ENCODE measurements around the gene TRIM2.

Gene TRIM2

GRCh38 chr4:153345012-153345981, 141.1 kb downstream of the TRIM2 start:
- no peak for TF ChIP-seq ZNF274 (IDR thresholded peaks at IDR 0.05; ENCODE audit: low read depth, low read length)
- H3K4me3 ChIP-seq (ENCODE audit: low read length) = peak overlapping the region; percentile 81

- no peak for TF ChIP-seq ZNF274 (IDR thresholded peaks at IDR 0.05; ENCODE audit: low read depth, low read length)
- peak overlapping the region; percentile 81 for H3K4me3 ChIP-seq (ENCODE audit: low read length)
Observed at GRCh38 chr4:153346031-153346430, 141.8 kb downstream of the TRIM2 start.

GRCh38 chr4:153346563-153346962, 142.3 kb downstream of the TRIM2 start:
- peak overlapping the region; percentile 21; the same call in 1 of the 2 replicates for H3K4me3 ChIP-seq (ENCODE audit: low read length)
- TF ChIP-seq ZNF274 (IDR thresholded peaks at IDR 0.05; ENCODE audit: low read depth, low read length) = no peak

GRCh38 chr4:153347117-153347516, 142.9 kb downstream of the TRIM2 start:
- no peak overlapping the region; the same call in 1 of the 2 replicates for H3K4me3 ChIP-seq (ENCODE audit: low read length)

GRCh38 chr4:153348006-153348405, 143.8 kb downstream of the TRIM2 start:
- H3K4me3 ChIP-seq (ENCODE audit: low read length) = no peak overlapping the region

More at GRCh38 chr4:153347117-153347516, 142.9 kb downstream of the TRIM2 start:
- no peak for TF ChIP-seq ZNF274 (IDR thresholded peaks at IDR 0.05; ENCODE audit: low read depth, low read length)

GRCh38 chr4:153349206-153349805, 145.1 kb downstream of the TRIM2 start:
- no peak overlapping the region for H3K4me3 ChIP-seq (ENCODE audit: low read length)
- TF ChIP-seq ZNF274 (IDR thresholded peaks at IDR 0.05; ENCODE audit: low read depth, low read length) = no peak

More at GRCh38 chr4:153348006-153348405, 143.8 kb downstream of the TRIM2 start:
- no peak for TF ChIP-seq ZNF274 (IDR thresholded peaks at IDR 0.05; ENCODE audit: low read depth, low read length)

- no peak for TF ChIP-seq ZNF274 (IDR thresholded peaks at IDR 0.05; ENCODE audit: low read depth, low read length)
- no peak overlapping the region for H3K4me3 ChIP-seq (ENCODE audit: low read length)
Observed at GRCh38 chr4:153362184-153362583, 157.9 kb downstream of the TRIM2 start.

GRCh38 chr4:153364061-153364460, 159.8 kb downstream of the TRIM2 start:
- no peak overlapping the region for H3K4me3 ChIP-seq (ENCODE audit: low read length)
- TF ChIP-seq ZNF274 (IDR thresholded peaks at IDR 0.05; ENCODE audit: low read depth, low read length) = no peak

- no peak overlapping the region for H3K4me3 ChIP-seq (ENCODE audit: low read length)
- TF ChIP-seq ZNF274 (IDR thresholded peaks at IDR 0.05; ENCODE audit: low read depth, low read length) = no peak
Observed at GRCh38 chr4:153365003-153365402, 160.8 kb downstream of the TRIM2 start.

- H3K4me3 ChIP-seq (ENCODE audit: low read length) = no peak overlapping the region
- TF ChIP-seq ZNF274 (IDR thresholded peaks at IDR 0.05; ENCODE audit: low read depth, low read length) = no peak
Observed at GRCh38 chr4:153366486-153366885, 162.2 kb downstream of the TRIM2 start.

- TF ChIP-seq ZNF274 (IDR thresholded peaks at IDR 0.05; ENCODE audit: low read depth, low read length) = no peak
- no peak overlapping the region for H3K4me3 ChIP-seq (ENCODE audit: low read length)
Observed at GRCh38 chr4:153367092-153367491, 162.8 kb downstream of the TRIM2 start.

- no peak for TF ChIP-seq ZNF274 (IDR thresholded peaks at IDR 0.05; ENCODE audit: low read depth, low read length)
- no peak overlapping the region for H3K4me3 ChIP-seq (ENCODE audit: low read length)
Observed at GRCh38 chr4:153369021-153369420, 164.8 kb downstream of the TRIM2 start.

GRCh38 chr4:153371701-153372234, 167.5 kb downstream of the TRIM2 start:
- no peak for TF ChIP-seq ZNF274 (IDR thresholded peaks at IDR 0.05; ENCODE audit: low read depth, low read length)
- no peak overlapping the region for H3K4me3 ChIP-seq (ENCODE audit: low read length)

- TF ChIP-seq ZNF274 (IDR thresholded peaks at IDR 0.05; ENCODE audit: low read depth, low read length) = no peak
- H3K4me3 ChIP-seq (ENCODE audit: low read length) = no peak overlapping the region
Observed at GRCh38 chr4:153372967-153373562, 168.8 kb downstream of the TRIM2 start.

Measured in GM08714 (cell line).